Measurements from ENCODE around the gene EPHB1.

EPHB1 gene

GRCh38 chr3:135271177-135272025 is 476.3 kb downstream of the EPHB1 start:
- in situ Hi-C loops (cut with MboI; ENCODE audit: low sequenced_read_pairs), result no loop called here

DNA sequence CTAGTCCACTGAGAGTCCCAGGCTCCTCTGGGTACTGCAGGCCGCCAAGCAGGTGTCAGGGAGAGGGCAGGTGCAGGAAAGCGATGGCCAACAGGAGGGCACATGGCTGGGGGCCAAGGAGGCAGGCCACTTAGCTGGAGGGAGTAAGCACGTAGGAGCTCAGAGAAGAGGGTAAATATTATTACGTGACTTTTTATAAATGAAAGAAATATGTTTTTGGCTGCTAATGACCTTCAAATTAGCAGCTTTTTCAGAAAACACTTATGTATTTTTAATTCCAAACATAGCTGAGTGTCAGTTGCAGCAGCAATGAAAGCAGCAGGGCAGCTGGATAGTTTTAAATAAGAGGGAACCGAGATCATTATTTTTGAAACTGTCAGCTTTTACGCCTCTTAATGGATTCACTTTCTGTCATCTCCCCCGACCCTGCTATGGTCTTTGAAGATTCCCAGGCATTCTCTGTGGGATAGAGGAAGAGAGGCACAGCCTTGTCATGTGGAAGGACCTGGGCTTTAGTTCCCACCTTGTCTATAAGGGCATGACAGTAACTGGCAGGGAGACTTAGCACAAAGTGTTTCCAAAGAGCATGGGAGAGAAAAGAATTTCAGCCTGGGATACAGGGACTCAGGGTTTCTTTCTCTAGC is 477.1 kb downstream of the EPHB1 start:
- in situ Hi-C loops (cut with MboI; ENCODE audit: low sequenced_read_pairs), result no loop called here

DNA sequence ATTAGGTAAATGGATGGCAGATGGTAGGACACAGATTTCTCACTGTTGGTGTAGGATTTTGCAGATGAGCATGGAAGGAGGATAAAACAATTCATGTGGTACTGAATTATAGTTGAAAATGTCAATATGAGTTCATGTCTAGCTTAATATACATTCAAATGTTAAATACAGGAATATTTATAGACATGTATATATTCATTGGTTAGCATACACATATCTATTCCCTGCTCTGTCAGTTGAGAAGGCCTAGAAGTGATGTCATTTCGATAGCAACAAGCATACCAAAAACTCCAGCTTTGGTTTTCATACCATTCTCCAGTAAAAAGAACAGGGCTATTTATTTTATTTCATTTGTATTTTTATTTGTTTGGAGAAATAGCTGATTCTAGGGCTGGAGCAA is 497.1 kb downstream of the EPHB1 start:
- in situ Hi-C loops (cut with MboI; ENCODE audit: low sequenced_read_pairs), result no loop called here

- in situ Hi-C loops (cut with MboI; ENCODE audit: low sequenced_read_pairs), result no loop called here
These were observed 506.6 kb downstream of the EPHB1 start for GRCh38 chr3:135301670-135302069.

GRCh38 chr3:135304378-135304777 is 509.3 kb downstream of the EPHB1 start:
- in situ Hi-C loops (cut with MboI; ENCODE audit: low sequenced_read_pairs), result no loop called here
